AG10803 (cell line): Measurements from ENCODE around the gene SYS1.
A peak's percentile ranks its signal among the peaks of the same experiment; 100 is the strongest.

Experiments
- DNase-seq: peaks from one replicate; pipeline ENCODE4 v3.0.0; 2010; ENCODE audit warnings: low read depth
- H3K4me3 ChIP-seq: 2 replicates; pipeline ENCODE4 v1.5.1; 2011; ENCODE audit warnings: mild to moderate bottlenecking, low read length, control low read depth
- CTCF ChIP-seq: conservative IDR thresholded peaks from 2 replicates; pipeline ENCODE4 v1.5.1; 2011; ENCODE audit warnings: mild to moderate bottlenecking, low read length, control low read depth, inconsistent platforms

SYS1 gene

GRCh38 chr20:45340236-45340847 is 22.6 kb upstream of the SYS1 start:
- no peak overlapping the region for H3K4me3 ChIP-seq
- DNase-seq: no peak
- TF ChIP-seq CTCF: no peak

GRCh38 chr20:45340951-45341350 is 22.0 kb upstream of the SYS1 start:
- no peak for TF ChIP-seq CTCF
- no peak for DNase-seq
- no peak overlapping the region for H3K4me3 ChIP-seq

- no peak for TF ChIP-seq CTCF
- DNase-seq: no peak
- H3K4me3 ChIP-seq: peak overlapping the region; percentile 97
These were observed 21.4 kb upstream of the SYS1 start for GRCh38 chr20:45341579-45341938.

- peak overlapping the region; percentile 97 for H3K4me3 ChIP-seq
- no peak for TF ChIP-seq CTCF
- DNase-seq: no peak
These were observed 20.8 kb upstream of the SYS1 start for GRCh38 chr20:45341939-45342854.

GRCh38 chr20:45342855-45343531 is 20.0 kb upstream of the SYS1 start:
- H3K4me3 ChIP-seq: peak overlapping the region; percentile 97

GRCh38 chr20:45343532-45344167 is 19.3 kb upstream of the SYS1 start:
- H3K4me3 ChIP-seq: peak overlapping the region; percentile 97
- DNase-seq: no peak
- no peak for TF ChIP-seq CTCF

More at GRCh38 chr20:45342855-45343531, 20.0 kb upstream of the SYS1 start:
- DNase-seq: no peak
- TF ChIP-seq CTCF: no peak
